Caco-2 (cell line): Measurements from ENCODE around the gene PHLPP1. TPM values are rescaled to one million over a fixed set of nuclear protein-coding genes. Genes with fewer than 3 reads are reported as not detected.

ENCODE experiments used
- BruUV-seq: library from RNA; stranded (reverse); fragments of 400-500 nt; replicated peaks from 2 replicates; lab custom pipeline; 2021; lab: Mats Ljungman, UMichigan
- CTCF ChIA-PET: fragments of 300-600 bp; sonication (Branson Sonifier 250); formaldehyde crosslinking; loops from one replicate; lab custom pipeline; 2022; ENCODE audit warnings: antibody characterized with exemption; lab: Charles Lee
- POLR2A ChIA-PET: fragments of 300-600 bp; sonication (Branson Sonifier 250); formaldehyde crosslinking; loops from one replicate; lab custom pipeline; 2022; ENCODE audit warnings: antibody characterized with exemption; lab: Charles Lee
- DNase-seq, 2 experiments: peaks; one replicate each; pipeline versions ENCODE4 v3.0.0 to v3.0.0-alpha.2; 2020 to 2022
- H3K27me3 ChIP-seq: replicated peaks from 2 replicates; pipeline ENCODE4 v1.6.0; 2011; ENCODE audit warnings: low read length; ENCODE audit not compliant: control insufficient read depth, insufficient read depth
- H3K36me3 ChIP-seq: 2 replicates; pipeline ENCODE4 v1.5.1; 2011; ENCODE audit warnings: low read length; ENCODE audit not compliant: control insufficient read depth, insufficient read depth
- H3K4me1 ChIP-seq: fragments of 250-450 bp; sonication (Bioruptor Pico); 2 replicates; pipeline ENCODE4 v1.5.1; 2020; ENCODE audit warnings: mild to moderate bottlenecking
- H3K4me3 ChIP-seq: 2 replicates; pipeline ENCODE4 v1.5.1; 2011; ENCODE audit warnings: low read depth, mild to moderate bottlenecking, control low read depth, low read length
- H3K9me3 ChIP-seq: fragments of 250-450 bp; sonication (Bioruptor Pico); 2 replicates; pipeline ENCODE4 v1.5.1; 2020; ENCODE audit warnings: mild to moderate bottlenecking, moderate library complexity
- H3K27ac Mint-ChIP-seq: one replicate; pipeline ENCODE4 v1.8.0; 2022; ENCODE audit warnings: mixed read lengths; ENCODE audit not compliant: unreplicated experiment
- H3K27me3 Mint-ChIP-seq: one replicate; pipeline ENCODE4 v1.8.0; 2022; ENCODE audit warnings: mixed read lengths; ENCODE audit not compliant: insufficient read depth, unreplicated experiment
- H3K36me3 Mint-ChIP-seq: one replicate; pipeline ENCODE4 v1.8.0; 2022; ENCODE audit warnings: mild to moderate bottlenecking, mixed read lengths; ENCODE audit not compliant: insufficient read depth, unreplicated experiment
- H3K4me1 Mint-ChIP-seq: one replicate; pipeline ENCODE4 v1.8.0; 2022; ENCODE audit warnings: low read depth, mixed read lengths; ENCODE audit not compliant: unreplicated experiment
- H3K4me3 Mint-ChIP-seq: one replicate; pipeline ENCODE4 v1.8.0; 2022; ENCODE audit warnings: mild to moderate bottlenecking, moderate library complexity, mixed read lengths; ENCODE audit not compliant: unreplicated experiment
- H3K9me3 Mint-ChIP-seq: one replicate; pipeline ENCODE4 v1.8.0; 2022; ENCODE audit warnings: mixed read lengths; ENCODE audit not compliant: unreplicated experiment
- intact Hi-C: fragments of 100-400 bp; cut with micrococcal nuclease; formaldehyde crosslinking; loops from one replicate; pipeline ENCODE4 v1.10.0; 2022; ENCODE audit not compliant: unreplicated experiment
- total RNA-seq: library from RNA; stranded (reverse); gene quantifications from 2 replicates; pipeline ENCODE4 v1.2.3, GENCODE V29; 2022
- TF ChIP-seq, protein P1 (sequence below), 2 experiments: fragments of 200-600 bp in 1 of 2; IDR thresholded peaks; 1 replicate in 1 of 2; 2 replicates in 1 of 2; pipeline versions ENCODE4 v1.5.1 to v1.8.0; 2011 to 2022; ENCODE audit warnings: antibody characterized with exemption in 1 of 2, control low read depth in 1 of 2, inconsistent platforms in 1 of 2, low read depth in 1 of 2, low read length in 1 of 2, mild to moderate bottlenecking in 1 of 2, moderate library complexity in 1 of 2; ENCODE audit not compliant: insufficient read depth in 1 of 2, severe bottlenecking in 1 of 2, unreplicated experiment in 1 of 2

The PHLPP1 gene
- total RNA-seq, 1 experiment from 2014 or later: 20.1 TPM

DNA sequence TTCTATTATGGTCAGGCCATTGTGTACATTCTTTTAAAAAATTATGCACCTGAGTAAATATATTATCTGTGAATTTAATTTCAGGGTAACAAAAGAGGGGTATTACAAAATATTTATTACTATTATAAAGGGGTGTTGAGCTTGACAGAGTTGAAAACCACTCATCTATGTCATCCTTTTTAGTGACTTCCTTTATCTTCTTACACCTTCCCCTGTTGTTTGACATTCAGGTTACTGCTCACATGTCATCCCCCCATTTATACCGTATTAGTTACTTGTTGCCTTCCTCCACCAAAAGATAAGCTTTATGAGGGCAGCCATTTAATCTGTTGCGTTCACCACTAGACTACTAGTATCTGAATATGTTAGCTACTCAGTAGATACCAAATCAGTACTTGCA, 313.0 kb downstream of the PHLPP1 start:
- Mint-ChIP-seq H3K9me3 (no peaks in the 10 kb centered on the region), H3K4me3 (no peak overlapping the region), H3K4me1 (peaks cover 2% of the 10 kb centered on the region), H3K27ac (no peak overlapping the region), H3K27me3 (no peaks in the 10 kb centered on the region), H3K36me3 (no peaks in the 10 kb centered on the region)
- ChIA-PET POLR2A (no interaction called here), CTCF (no interaction called here)
- H3K4me1 ChIP-seq: no peaks in the 10 kb centered on the region
- BruUV-seq: no TSS peak
- intact Hi-C loops: loop anchor here (5.0 kb wide), 1 partner anchor 89 kb away; no protein-coding TSS in a partner anchor
- no peaks in the 10 kb centered on the region for H3K36me3 ChIP-seq
- no peak for DNase-seq
- no peaks in the 10 kb centered on the region for H3K27me3 ChIP-seq
- H3K9me3 ChIP-seq: no peaks in the 10 kb centered on the region
- no peak overlapping the region for H3K4me3 ChIP-seq
- TF ChIP-seq, protein P1, sequence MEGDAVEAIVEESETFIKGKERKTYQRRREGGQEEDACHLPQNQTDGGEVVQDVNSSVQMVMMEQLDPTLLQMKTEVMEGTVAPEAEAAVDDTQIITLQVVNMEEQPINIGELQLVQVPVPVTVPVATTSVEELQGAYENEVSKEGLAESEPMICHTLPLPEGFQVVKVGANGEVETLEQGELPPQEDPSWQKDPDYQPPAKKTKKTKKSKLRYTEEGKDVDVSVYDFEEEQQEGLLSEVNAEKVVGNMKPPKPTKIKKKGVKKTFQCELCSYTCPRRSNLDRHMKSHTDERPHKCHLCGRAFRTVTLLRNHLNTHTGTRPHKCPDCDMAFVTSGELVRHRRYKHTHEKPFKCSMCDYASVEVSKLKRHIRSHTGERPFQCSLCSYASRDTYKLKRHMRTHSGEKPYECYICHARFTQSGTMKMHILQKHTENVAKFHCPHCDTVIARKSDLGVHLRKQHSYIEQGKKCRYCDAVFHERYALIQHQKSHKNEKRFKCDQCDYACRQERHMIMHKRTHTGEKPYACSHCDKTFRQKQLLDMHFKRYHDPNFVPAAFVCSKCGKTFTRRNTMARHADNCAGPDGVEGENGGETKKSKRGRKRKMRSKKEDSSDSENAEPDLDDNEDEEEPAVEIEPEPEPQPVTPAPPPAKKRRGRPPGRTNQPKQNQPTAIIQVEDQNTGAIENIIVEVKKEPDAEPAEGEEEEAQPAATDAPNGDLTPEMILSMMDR (IDR thresholded peaks at IDR 0.05; ENCODE audit: insufficient read depth in 1 of 2, low read depth in 1 of 2, low read length in 1 of 2, severe bottlenecking in 1 of 2, unreplicated experiment in 1 of 2): no peak

Other genes with a start within 250 kb of the PHLPP1 start
- 6.9 and 8.9 TPM in 2 replicates for gene ZCCHC2, start 192.5 kb upstream of the PHLPP1 start, total RNA-seq